Breast epithelium (tissue), 4 donors: ENCODE results near the gene ABCB1. TPM values are rescaled to one million over a fixed set of nuclear protein-coding genes. Genes with fewer than 3 reads are reported as not detected.
"Not testable (repeated sequence)": the region's sequence is repeated elsewhere in the genome, so short reads cannot be mapped to it uniquely, and the experiment has no call there.

ENCODE experiments used
- DNase-seq, 2 donors: peaks; one replicate each; pipeline ENCODE4 v3.0.0-alpha.2; 2019; ENCODE audit warnings: low spot score in 2 of 2
- H3K27ac ChIP-seq, 2 donors: fragments of 200-600 bp; sonication (generic) in 1 of 2; one replicate each; pipeline ENCODE4 v1.5.1; 2016 to 2019; ENCODE audit warnings: mild to moderate bottlenecking in 1 of 2
- H3K27me3 ChIP-seq, 2 donors: fragments of 200-600 bp; sonication (generic) in 1 of 2; one replicate each; pipeline versions ENCODE4 v1.5.1 to v1.6.0; 2017 to 2019; ENCODE audit warnings: control low read depth in 1 of 2, mild to moderate bottlenecking in 1 of 2
- H3K36me3 ChIP-seq: fragments of 200-600 bp; one replicate; pipeline ENCODE4 v1.5.1; 2019
- H3K4me1 ChIP-seq, 2 donors: fragments of 200-600 bp; sonication (generic); one replicate each; pipeline ENCODE4 v1.5.1; 2016 to 2019; ENCODE audit warnings: control low read depth in 1 of 2
- H3K4me3 ChIP-seq, 3 donors: fragments of 200-600 bp; sonication (generic); 1 replicate in 2 of 3; 2 replicates in 1 of 3; pipeline ENCODE4 v1.5.1; 2016 to 2019; ENCODE audit warnings: mild to moderate bottlenecking in 3 of 3, moderate library complexity in 2 of 3
- H3K9me3 ChIP-seq, 2 donors: fragments of 200-600 bp; sonication (generic) in 1 of 2; one replicate each; pipeline ENCODE4 v1.5.1; 2016 to 2019; ENCODE audit warnings: control low read depth in 1 of 2
- CTCF ChIP-seq, 3 donors: fragments of 450-650 bp; IDR thresholded peaks; one replicate each; pipeline ENCODE4 v1.5.1; 2016 to 2017; ENCODE audit warnings: antibody characterized with exemption in 3 of 3, mild to moderate bottlenecking in 3 of 3, moderate library complexity in 3 of 3
- POLR2A ChIP-seq: fragments of 450-650 bp; IDR thresholded peaks from one replicate; pipeline ENCODE4 v1.6.1; 2016; ENCODE audit warnings: antibody characterized with exemption, mild to moderate bottlenecking, moderate library complexity
- POLR2AphosphoS5 ChIP-seq, 3 donors: sonication (generic); formaldehyde crosslinking; IDR thresholded peaks; one replicate each; pipeline ENCODE4 v1.6.1; 2017; ENCODE audit warnings: antibody characterized with exemption in 3 of 3
- intact Hi-C: fragments of 100-400 bp; cut with DNase I; formaldehyde crosslinking; loops from one replicate; pipeline ENCODE4 v1.15.1; 2023; ENCODE audit warnings: low total_unique reads
- total RNA-seq, 3 donors: library from RNA; depleted of rRNA; stranded (reverse); fragments of >200 nt; gene quantifications; one replicate each; pipeline ENCODE4 v1.1.0, GENCODE V29; 2016

Gene ABCB1
- total RNA-seq, 3 donors from 2014 or later, result 3.2 to 14.9 (median 12.8) TPM

DNA sequence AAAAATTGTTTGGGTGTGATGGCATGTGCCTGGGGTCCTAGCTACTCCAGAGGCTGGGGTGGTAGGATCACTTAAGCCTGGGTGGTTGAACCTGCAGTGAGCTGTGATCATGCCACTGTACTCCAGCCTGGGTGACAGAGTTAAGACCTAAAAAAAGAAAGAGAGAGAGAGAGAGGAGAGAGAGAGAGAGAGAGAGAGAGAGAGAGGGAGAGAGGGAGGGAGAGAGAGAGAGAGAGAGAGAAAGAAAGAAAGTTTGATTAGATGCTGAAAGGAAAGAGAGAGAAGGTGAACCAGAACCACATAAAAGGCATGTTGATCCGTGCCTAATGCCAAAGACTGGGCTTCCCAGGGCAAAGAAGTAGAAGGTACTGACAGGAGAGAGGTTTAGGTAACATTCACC, 11.1 kb downstream of the ABCB1 start:
- intact Hi-C loops, result no loop called here
- TF ChIP-seq CTCF (IDR thresholded peaks at IDR 0.05), result no peak
- no peak for TF ChIP-seq POLR2A
- no peak for TF ChIP-seq POLR2AphosphoS5 (IDR thresholded peaks at IDR 0.05)

GRCh38 chr7:87581723-87582122, 19.0 kb downstream of the ABCB1 start:
- Histone ChIP-seq H3K4me1 (no peaks in the 10 kb centered on the region), H3K27ac (no peak overlapping the region), H3K36me3 (no peaks in the 10 kb centered on the region), H3K4me3 (no peak overlapping the region), H3K27me3 (no peaks in the 10 kb centered on the region), H3K9me3 (no peaks in the 10 kb centered on the region)
- intact Hi-C loops, result no loop called here
- no peak for DNase-seq
- TF ChIP-seq POLR2AphosphoS5 (IDR thresholded peaks at IDR 0.05) (no peak), CTCF (IDR thresholded peaks at IDR 0.05) (no peak), POLR2A (no peak)

More for the DNA sequence above, 11.1 kb downstream of the ABCB1 start:
- Histone ChIP-seq H3K27me3 (no peaks in the 10 kb centered on the region), H3K36me3 (no peaks in the 10 kb centered on the region), H3K4me1 (no peaks in the 10 kb centered on the region), H3K4me3 (no peak overlapping the region), H3K9me3 (no peaks in the 10 kb centered on the region), H3K27ac (no peak overlapping the region)
- no peak for DNase-seq

- no peak for TF ChIP-seq CTCF (IDR thresholded peaks at IDR 0.05)
- no peak for TF ChIP-seq POLR2AphosphoS5 (IDR thresholded peaks at IDR 0.05)
- TF ChIP-seq POLR2A, result no peak
- Histone ChIP-seq H3K36me3 (no peaks in the 10 kb centered on the region), H3K27me3 (no peaks in the 10 kb centered on the region), H3K27ac (no peak overlapping the region), H3K9me3 (no peaks in the 10 kb centered on the region), H3K4me1 (no peaks in the 10 kb centered on the region), H3K4me3 (no peak overlapping the region)
- DNase-seq, result no peak
- intact Hi-C loops, result no loop called here
Observed at GRCh38 chr7:87580636-87581035, 20.0 kb downstream of the ABCB1 start.

- H3K4me1 ChIP-seq, result no peaks in the 10 kb centered on the region
- H3K27me3 ChIP-seq, result no peaks in the 10 kb centered on the region
- no peaks in the 10 kb centered on the region for H3K36me3 ChIP-seq
- no peak for TF ChIP-seq CTCF (IDR thresholded peaks at IDR 0.05)
- TF ChIP-seq POLR2A, result no peak
- TF ChIP-seq POLR2AphosphoS5 (IDR thresholded peaks at IDR 0.05), result no peak
- no peaks in the 10 kb centered on the region for H3K9me3 ChIP-seq
- H3K4me3 ChIP-seq, result no peak overlapping the region
- no peak overlapping the region for H3K27ac ChIP-seq
- no peak for DNase-seq
- intact Hi-C loops, result loop anchor here (10.0 kb wide), 1 partner anchor 1139 kb away; no protein-coding TSS in a partner anchor
Observed at GRCh38 chr7:87575521-87575920, 25.2 kb downstream of the ABCB1 start.

GRCh38 chr7:87574630-87575029, 26.1 kb downstream of the ABCB1 start:
- intact Hi-C loops, result loop anchor here (10.0 kb wide), 1 partner anchor 1140 kb away; no protein-coding TSS in a partner anchor
- DNase-seq, result no peak
- no peaks in the 10 kb centered on the region for H3K4me1 ChIP-seq
- no peaks in the 10 kb centered on the region for H3K9me3 ChIP-seq
- no peaks in the 10 kb centered on the region for H3K36me3 ChIP-seq
- H3K27ac ChIP-seq, result no peak overlapping the region
- no peak overlapping the region for H3K4me3 ChIP-seq
- no peak for TF ChIP-seq CTCF (IDR thresholded peaks at IDR 0.05)
- no peak for TF ChIP-seq POLR2A
- TF ChIP-seq POLR2AphosphoS5 (IDR thresholded peaks at IDR 0.05), result no peak
- no peaks in the 10 kb centered on the region for H3K27me3 ChIP-seq

DNA sequence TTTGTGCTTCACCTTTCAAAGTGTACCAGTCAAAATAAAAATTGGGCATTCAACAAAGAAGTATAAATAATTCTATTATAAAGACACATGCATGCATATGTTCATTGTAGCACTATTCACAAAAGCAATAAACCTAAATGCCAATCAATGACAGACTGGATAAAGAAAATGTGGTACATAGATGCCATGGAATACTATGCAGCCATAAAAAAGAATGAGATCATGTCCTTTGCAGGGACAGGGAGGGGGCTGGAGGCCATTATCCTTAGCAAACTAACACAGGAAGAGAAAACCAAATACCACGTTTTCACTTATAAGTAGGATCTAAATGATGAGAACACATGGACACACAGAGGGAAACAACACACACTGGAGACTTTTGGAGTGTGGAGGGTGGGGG, 28.2 kb downstream of the ABCB1 start:
- intact Hi-C loops, result loop anchor here (10.0 kb wide), 1 partner anchor 1142 kb away; no protein-coding TSS in a partner anchor
- H3K27me3 ChIP-seq, H3K4me3 ChIP-seq, DNase-seq, H3K36me3 ChIP-seq, H3K4me1 ChIP-seq, H3K27ac ChIP-seq, H3K9me3 ChIP-seq: not testable (repeated sequence)
